Astrocyte (in vitro differentiated cells and primary cell): ENCODE data around the gene PSMA7. TPM values are rescaled to one million over a fixed set of nuclear protein-coding genes. Genes with fewer than 3 reads are reported as not detected.

ENCODE experiments used
- DNase-seq: peaks from one replicate; pipeline ENCODE4 v3.0.0-alpha.2; 2010; ENCODE audit warnings: low read depth
- FAIRE-seq: peaks from 2 replicates; lab custom pipeline; 2011; peaks lifted over from hg19 to GRCh38; lab: Jason Lieb, UNC
- H2AFZ ChIP-seq: 2 replicates; pipeline ENCODE4 v1.6.0; 2012; ENCODE audit warnings: low read depth, low read length, inconsistent platforms
- H3K27ac ChIP-seq: 2 replicates; pipeline ENCODE4 v1.5.1; 2011; ENCODE audit warnings: low read depth, low read length, inconsistent platforms
- H3K27me3 ChIP-seq: 2 replicates; pipeline ENCODE4 v1.6.0; 2011; ENCODE audit warnings: low read length, inconsistent platforms; ENCODE audit not compliant: insufficient read depth
- H3K36me3 ChIP-seq: 2 replicates; pipeline ENCODE4 v1.5.1; 2011; ENCODE audit warnings: low read length, inconsistent platforms; ENCODE audit not compliant: insufficient read depth
- H3K4me1 ChIP-seq: 2 replicates; pipeline ENCODE4 v1.5.1; 2011; ENCODE audit warnings: low read length, inconsistent platforms; ENCODE audit not compliant: insufficient read depth
- H3K4me2 ChIP-seq: 2 replicates; pipeline ENCODE4 v1.6.0; 2012; ENCODE audit warnings: low read length, inconsistent platforms
- H3K4me3 ChIP-seq: 2 replicates; pipeline ENCODE4 v1.5.1; 2011; ENCODE audit warnings: low read depth, mild to moderate bottlenecking, low read length, inconsistent platforms; ENCODE audit not compliant: insufficient read depth
- H3K79me2 ChIP-seq: 2 replicates; pipeline ENCODE4 v1.6.0; 2012; ENCODE audit warnings: mild to moderate bottlenecking, low read length, inconsistent platforms; ENCODE audit not compliant: insufficient read depth
- H3K9ac ChIP-seq: 2 replicates; pipeline ENCODE4 v1.6.0; 2012; ENCODE audit warnings: mild to moderate bottlenecking, low read length, inconsistent platforms
- H3K9me3 ChIP-seq: 2 replicates; pipeline ENCODE4 v1.5.1; 2012; ENCODE audit warnings: low read depth, mild to moderate bottlenecking, low read length, inconsistent platforms; ENCODE audit not compliant: insufficient read depth
- H4K20me1 ChIP-seq: 2 replicates; pipeline ENCODE4 v1.6.0; 2012; ENCODE audit warnings: low read length, inconsistent platforms; ENCODE audit not compliant: insufficient read depth
- H3K27ac Mint-ChIP-seq: one replicate; pipeline ENCODE4 v1.8.0; 2021; ENCODE audit warnings: mild to moderate bottlenecking, mixed read lengths; ENCODE audit not compliant: unreplicated experiment
- H3K27me3 Mint-ChIP-seq: one replicate; pipeline ENCODE4 v1.8.0; 2021; ENCODE audit warnings: low read depth, mixed read lengths; ENCODE audit not compliant: unreplicated experiment
- H3K36me3 Mint-ChIP-seq: one replicate; pipeline ENCODE4 v1.8.0; 2021; ENCODE audit warnings: low read depth, mixed read lengths; ENCODE audit not compliant: unreplicated experiment
- H3K4me1 Mint-ChIP-seq: one replicate; pipeline ENCODE4 v1.8.0; 2021; ENCODE audit warnings: low read depth, mixed read lengths; ENCODE audit not compliant: unreplicated experiment
- H3K4me3 Mint-ChIP-seq: one replicate; pipeline ENCODE4 v1.8.0; 2021; ENCODE audit warnings: mild to moderate bottlenecking, moderate library complexity, mixed read lengths; ENCODE audit not compliant: unreplicated experiment
- H3K9me3 Mint-ChIP-seq: one replicate; pipeline ENCODE4 v1.8.0; 2021; ENCODE audit warnings: mild to moderate bottlenecking, mixed read lengths; ENCODE audit not compliant: unreplicated experiment
- EZH2 ChIP-seq: IDR thresholded peaks from 2 replicates; pipeline ENCODE4 v1.6.1; 2012; ENCODE audit warnings: mild to moderate bottlenecking, low read length, inconsistent platforms; ENCODE audit not compliant: insufficient read depth
- total RNA-seq: library from RNA; stranded (reverse); gene quantifications from 2 replicates; pipeline ENCODE4 v1.2.1, GENCODE V29; 2021
- TF ChIP-seq, protein P1 (sequence below): IDR thresholded peaks from 2 replicates; pipeline ENCODE4 v1.5.1; 2011; ENCODE audit warnings: low read depth, mild to moderate bottlenecking, inconsistent platforms, low read length, moderate library complexity; ENCODE audit not compliant: insufficient read depth

Gene PSMA7
- total RNA-seq, 1 donor from 2014 or later: 324 TPM

DNA sequence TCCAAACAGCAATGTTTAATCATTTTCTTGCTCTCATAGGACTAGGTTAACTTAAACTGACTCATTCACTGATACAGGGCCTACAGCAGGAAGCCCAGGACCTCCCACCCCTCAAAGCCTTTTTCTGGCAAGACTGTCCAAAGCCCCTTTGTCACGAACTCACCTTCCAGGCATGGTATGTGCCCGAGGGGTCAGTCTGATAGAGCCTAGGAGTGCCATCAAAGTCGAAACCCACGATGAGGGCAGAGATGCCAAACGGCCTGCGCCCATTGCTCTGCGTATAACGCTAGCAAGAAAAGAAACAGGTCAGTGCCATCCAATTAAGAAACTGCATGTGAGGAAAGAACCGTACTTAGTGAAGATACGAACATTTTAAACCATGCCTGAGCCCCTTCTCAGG lies 4.3 kb downstream of the PSMA7 start:
- Histone ChIP-seq H3K27ac (no peak overlapping the region), H3K79me2 (peaks cover 60% of the 10 kb centered on the region), H2AFZ (no peak overlapping the region), H3K27me3 (no peaks in the 10 kb centered on the region), H3K36me3 (peaks cover 56% of the 10 kb centered on the region), H3K4me2 (no peak overlapping the region), H3K9me3 (no peaks in the 10 kb centered on the region), H3K4me3 (no peak overlapping the region), H4K20me1 (peaks cover 84% of the 10 kb centered on the region), H3K4me1 (peaks cover 13% of the 10 kb centered on the region), H3K9ac (no peak overlapping the region)
- no peak for DNase-seq
- Mint-ChIP-seq H3K4me1 (peaks cover 14% of the 10 kb centered on the region), H3K27ac (no peak overlapping the region), H3K4me3 (peak overlapping the region; percentile 20), H3K27me3 (no peaks in the 10 kb centered on the region), H3K36me3 (peaks cover 17% of the 10 kb centered on the region), H3K9me3 (no peaks in the 10 kb centered on the region)
- no peak for FAIRE-seq
- TF ChIP-seq, protein P1, sequence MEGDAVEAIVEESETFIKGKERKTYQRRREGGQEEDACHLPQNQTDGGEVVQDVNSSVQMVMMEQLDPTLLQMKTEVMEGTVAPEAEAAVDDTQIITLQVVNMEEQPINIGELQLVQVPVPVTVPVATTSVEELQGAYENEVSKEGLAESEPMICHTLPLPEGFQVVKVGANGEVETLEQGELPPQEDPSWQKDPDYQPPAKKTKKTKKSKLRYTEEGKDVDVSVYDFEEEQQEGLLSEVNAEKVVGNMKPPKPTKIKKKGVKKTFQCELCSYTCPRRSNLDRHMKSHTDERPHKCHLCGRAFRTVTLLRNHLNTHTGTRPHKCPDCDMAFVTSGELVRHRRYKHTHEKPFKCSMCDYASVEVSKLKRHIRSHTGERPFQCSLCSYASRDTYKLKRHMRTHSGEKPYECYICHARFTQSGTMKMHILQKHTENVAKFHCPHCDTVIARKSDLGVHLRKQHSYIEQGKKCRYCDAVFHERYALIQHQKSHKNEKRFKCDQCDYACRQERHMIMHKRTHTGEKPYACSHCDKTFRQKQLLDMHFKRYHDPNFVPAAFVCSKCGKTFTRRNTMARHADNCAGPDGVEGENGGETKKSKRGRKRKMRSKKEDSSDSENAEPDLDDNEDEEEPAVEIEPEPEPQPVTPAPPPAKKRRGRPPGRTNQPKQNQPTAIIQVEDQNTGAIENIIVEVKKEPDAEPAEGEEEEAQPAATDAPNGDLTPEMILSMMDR: no peak
- TF ChIP-seq EZH2: no peak

DNA sequence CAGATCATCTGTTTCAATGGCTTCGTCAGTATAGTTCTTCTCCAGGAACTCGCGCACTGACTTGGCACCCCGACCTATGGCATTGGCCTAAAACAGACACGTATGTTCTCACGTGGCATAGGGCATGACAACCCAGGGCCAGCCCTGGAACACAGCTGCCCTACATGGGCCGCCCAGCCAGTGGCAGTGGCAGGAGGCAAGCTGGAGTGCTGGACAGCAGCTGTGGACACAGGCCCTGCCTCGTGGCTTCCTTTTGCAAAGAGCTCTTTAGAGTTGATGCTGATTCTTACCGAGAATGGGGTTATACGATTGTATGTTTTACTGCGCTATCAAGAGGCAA lies 5.0 kb downstream of the PSMA7 start:
- no peak overlapping the region for H3K4me2 ChIP-seq
- H3K9ac ChIP-seq: no peak overlapping the region
- peaks cover 14% of the 10 kb centered on the region for H3K4me1 Mint-ChIP-seq
- no peak overlapping the region for H3K4me3 Mint-ChIP-seq
- no peaks in the 10 kb centered on the region for H3K27me3 ChIP-seq
- no peak overlapping the region for H3K27ac Mint-ChIP-seq
- no peak overlapping the region for H2AFZ ChIP-seq
- FAIRE-seq (no peak), DNase-seq (no peak)
- H3K9me3 Mint-ChIP-seq: no peaks in the 10 kb centered on the region
- no peak overlapping the region for H3K27ac ChIP-seq
- H3K36me3 ChIP-seq: peaks cover 56% of the 10 kb centered on the region
- TF ChIP-seq, protein P1: no peak
- no peak for TF ChIP-seq EZH2
- peaks cover 16% of the 10 kb centered on the region for H3K4me1 ChIP-seq
- H3K9me3 ChIP-seq: no peaks in the 10 kb centered on the region
- H3K27me3 Mint-ChIP-seq: no peaks in the 10 kb centered on the region
- no peak overlapping the region for H3K4me3 ChIP-seq
- H4K20me1 ChIP-seq: peaks cover 90% of the 10 kb centered on the region
- peaks cover 59% of the 10 kb centered on the region for H3K79me2 ChIP-seq
- H3K36me3 Mint-ChIP-seq: peaks cover 18% of the 10 kb centered on the region

DNA sequence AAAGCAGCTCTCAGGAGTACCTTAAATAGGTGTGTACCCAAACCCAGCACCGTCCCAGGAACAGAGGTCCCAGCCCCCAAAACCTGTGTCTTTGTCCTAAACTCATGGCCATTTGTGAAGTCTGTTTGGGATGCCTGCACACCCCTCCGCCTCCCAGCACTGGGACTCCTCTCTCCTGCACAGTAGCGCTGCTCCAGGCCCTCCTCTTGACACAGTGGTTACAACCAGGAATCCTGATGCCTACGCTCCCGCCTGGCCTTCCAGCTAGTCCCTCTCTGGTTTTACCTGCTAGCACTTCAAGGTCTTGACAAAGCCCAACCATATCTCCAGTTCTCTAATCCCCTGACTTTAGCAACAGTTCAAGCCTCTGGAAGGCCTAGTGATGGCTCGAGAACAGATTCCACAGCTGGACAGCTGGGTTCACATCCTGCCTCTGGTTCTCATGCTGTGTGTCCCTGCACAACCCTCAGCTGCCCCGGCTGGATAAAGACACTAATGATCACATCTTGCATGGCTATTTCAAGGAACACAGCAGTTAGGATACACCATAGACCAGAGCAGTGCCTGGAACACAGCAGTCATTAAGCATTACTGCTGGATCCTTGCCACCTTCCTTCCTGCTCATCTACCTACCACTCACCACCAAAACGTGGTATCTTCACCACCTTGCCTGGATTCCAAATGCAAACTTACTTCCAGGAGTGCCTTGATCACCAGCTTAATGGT lies 5.6 kb downstream of the PSMA7 start:
- Histone ChIP-seq H3K27me3 (no peaks in the 10 kb centered on the region), H3K4me1 (peaks cover 18% of the 10 kb centered on the region), H3K36me3 (peaks cover 56% of the 10 kb centered on the region), H3K9me3 (no peaks in the 10 kb centered on the region), H3K79me2 (peaks cover 57% of the 10 kb centered on the region), H3K9ac (no peak overlapping the region), H3K4me3 (no peak overlapping the region), H3K27ac (no peak overlapping the region), H3K4me2 (no peak overlapping the region), H4K20me1 (peaks cover 95% of the 10 kb centered on the region), H2AFZ (no peak overlapping the region)
- Mint-ChIP-seq H3K27ac (no peak overlapping the region), H3K4me1 (peaks cover 14% of the 10 kb centered on the region), H3K4me3 (no peak overlapping the region), H3K27me3 (no peaks in the 10 kb centered on the region), H3K9me3 (no peaks in the 10 kb centered on the region), H3K36me3 (peaks cover 19% of the 10 kb centered on the region)
- TF ChIP-seq, protein P1: no peak
- no peak for TF ChIP-seq EZH2
- DNase-seq: no peak
- no peak for FAIRE-seq
